Stimulated activated CD8-positive, alpha-beta memory T cell treated with anti-CD3 and anti-CD28 coated beads, Interleukin-4, amount 100 ng/mL, for 1 hour (primary cell): ENCODE data around the gene CASKIN1.
"Not testable (repeated sequence)": the region's sequence is repeated elsewhere in the genome, so short reads cannot be mapped to it uniquely, and the experiment has no call there.

ENCODE experiments used
- DNase-seq, 2 donors: peaks; one replicate each; pipeline ENCODE4 v3.0.0-alpha.2; 2020; ENCODE audit warnings: low read depth in 2 of 2, low spot score in 1 of 2

Gene CASKIN1

GRCh38 chr16:2211923-2212347, 15.5 kb upstream of the CASKIN1 start:
- DNase-seq = no peak

DNA sequence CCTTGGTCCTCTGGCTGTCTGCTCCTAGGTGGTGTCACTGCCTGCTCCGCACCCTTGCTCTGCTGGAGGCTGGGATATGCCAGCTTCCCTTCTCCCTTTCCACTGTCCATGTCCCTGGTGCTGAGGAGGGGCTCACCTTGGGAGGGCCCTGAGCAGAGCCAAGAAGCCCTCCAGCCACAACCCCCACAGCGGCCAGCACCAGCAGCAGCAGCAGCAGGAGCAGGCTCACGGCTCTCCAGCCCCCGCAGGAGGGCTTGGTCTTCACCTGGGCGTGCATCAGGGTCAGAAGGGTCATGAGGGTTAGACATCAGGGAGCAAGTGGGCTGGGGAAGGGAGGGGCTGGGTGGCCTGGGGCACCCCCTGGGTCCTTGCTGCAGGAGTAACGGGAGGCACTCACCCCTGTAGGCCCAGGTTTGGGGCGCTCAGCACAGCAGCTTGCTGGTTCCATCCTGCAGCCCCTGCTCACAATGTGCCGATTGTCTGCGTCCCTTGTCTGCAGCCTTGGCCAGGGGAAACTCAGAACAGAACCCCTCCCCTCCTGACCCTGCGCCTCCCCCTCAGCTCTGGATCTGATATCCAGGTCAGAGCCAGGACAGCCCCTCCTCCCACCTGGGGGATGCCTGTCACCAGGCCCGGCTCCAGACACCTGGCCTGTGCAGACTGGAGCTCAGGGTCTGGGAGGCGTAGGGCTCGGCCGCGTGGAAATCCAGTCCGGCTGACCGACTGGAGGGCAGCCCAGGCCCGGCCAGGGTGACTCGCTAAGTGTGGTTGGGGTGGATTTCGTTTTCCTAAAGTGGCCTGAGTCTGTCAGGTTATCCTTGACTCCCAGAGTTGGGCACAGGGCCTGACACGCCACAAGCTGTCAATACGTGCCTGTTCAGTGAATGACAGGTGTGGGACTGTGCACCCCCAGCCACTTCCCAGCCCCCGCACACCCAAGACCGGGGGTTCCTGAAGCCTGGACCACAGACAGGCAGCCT, 14.3 kb upstream of the CASKIN1 start, which contains the start of gene BRICD5:
BRICD5 (minus strand) TSS at position 478 of the 980 bp plus-strand sequence; CDS start at position 448, 30 bp downstream.
- no peak for DNase-seq

GRCh38 chr16:2210009-2210332, 13.6 kb upstream of the CASKIN1 start:
- no peak for DNase-seq

DNA sequence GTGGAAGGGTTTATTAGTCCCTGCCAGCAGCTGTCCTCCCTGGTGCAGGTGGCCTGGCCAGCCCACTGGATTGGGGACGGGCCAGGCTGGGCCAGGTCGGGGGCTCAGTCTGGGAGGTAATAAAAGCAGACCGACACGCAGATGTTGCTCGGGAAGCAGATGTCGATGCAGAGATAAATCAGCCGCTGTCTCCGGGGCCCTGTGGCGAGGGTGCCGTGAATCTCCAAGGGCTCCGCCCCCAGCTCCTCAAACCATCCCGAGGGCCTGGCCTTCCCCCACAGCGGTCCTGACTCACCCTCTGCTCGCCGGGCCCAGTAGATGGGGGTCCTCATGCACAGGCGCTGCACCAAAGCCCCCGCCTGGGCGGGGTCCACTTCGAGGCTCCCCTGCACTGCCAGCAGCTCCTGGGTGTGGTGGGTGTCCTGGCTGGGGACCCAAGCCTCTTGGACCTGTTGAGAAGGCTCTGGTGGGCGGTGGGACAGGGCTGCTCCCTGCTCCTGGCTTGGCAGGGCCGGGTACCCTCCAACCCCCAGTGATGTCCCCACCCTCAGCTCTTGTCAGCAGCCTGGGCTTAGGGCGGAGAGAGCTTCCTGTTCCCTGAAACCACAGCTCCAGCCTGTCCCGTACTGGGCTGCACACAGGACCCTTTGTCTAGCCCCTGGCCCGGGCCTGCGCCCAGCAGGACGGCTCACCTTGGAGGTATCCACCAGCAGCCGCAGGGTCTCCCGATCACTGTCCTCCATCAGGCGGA, 13.0 kb upstream of the CASKIN1 start:
- DNase-seq = no peak

DNA sequence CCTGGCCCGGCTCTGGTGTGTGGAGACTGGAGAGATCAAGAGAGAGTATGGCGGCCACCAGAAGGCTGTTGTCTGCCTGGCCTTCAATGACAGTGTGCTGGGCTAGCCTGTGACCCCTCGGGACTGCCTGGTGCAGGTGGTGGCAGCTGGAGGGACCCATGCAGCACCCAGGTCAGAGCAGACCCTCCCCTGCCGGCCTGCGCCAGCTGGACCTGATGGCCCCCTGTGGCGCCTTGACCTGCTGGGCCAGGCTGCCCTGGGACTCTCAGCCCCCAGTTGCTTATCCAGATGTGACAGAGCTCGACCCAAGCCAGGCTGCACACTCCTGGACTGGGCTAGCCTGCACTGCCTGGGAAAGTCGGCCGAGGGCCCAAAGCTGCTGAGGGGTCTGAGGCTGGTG, 12.4 kb upstream of the CASKIN1 start:
- DNase-seq = no peak

DNA sequence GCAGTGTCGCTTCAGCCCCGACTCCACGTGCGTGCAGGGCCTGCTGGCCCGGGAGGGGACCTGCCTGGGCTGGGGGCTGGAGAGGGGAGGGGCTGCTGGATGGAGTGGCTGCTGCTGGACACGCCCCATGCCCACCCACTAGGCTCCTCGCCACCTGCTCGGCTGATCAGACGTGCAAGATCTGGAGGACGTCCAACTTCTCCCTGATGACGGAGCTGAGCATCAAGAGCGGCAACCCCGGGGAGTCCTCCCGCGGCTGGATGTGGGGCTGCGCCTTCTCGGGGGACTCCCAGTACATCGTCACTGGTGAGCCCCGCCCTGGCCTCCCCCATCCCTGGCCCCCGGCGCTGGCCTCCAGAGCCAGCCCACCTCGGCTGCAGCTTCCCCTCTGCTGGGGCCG, 11.9 kb upstream of the CASKIN1 start:
- DNase-seq = no peak

GRCh38 chr16:2207872-2208271, 11.5 kb upstream of the CASKIN1 start:
- DNase-seq = no peak

DNA sequence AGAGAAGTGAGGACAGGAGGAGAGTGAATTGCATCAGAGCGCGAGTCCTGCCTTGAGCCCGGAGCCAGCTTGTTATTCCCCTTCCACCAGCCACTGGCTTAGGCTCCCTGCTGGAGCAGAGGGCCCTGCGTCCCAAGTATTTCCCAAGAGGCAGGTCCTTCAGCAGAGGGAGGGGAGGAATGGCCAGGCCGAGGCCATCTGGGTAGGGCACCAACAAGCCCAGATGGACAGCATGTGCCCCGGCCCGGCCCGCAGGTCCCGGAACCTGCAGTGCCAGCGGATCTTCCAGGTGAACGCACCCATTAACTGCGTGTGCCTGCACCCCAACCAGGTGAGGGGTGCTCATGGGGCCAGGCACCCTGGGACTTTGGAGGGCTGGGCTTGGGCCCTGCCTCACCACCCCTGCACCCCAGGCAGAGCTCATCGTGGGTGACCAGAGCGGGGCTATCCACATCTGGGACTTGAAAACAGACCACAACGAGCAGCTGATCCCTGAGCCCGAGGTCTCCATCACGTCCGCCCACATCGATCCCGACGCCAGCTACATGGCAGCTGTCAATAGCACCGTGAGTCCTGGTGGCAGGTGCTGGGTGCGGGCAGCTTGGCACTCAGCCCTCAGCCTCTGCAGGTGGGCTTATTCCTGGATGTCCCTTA, 10.5 kb upstream of the CASKIN1 start:
- DNase-seq = no peak

GRCh38 chr16:2206420-2206779, 10.0 kb upstream of the CASKIN1 start:
- DNase-seq = no peak

DNA sequence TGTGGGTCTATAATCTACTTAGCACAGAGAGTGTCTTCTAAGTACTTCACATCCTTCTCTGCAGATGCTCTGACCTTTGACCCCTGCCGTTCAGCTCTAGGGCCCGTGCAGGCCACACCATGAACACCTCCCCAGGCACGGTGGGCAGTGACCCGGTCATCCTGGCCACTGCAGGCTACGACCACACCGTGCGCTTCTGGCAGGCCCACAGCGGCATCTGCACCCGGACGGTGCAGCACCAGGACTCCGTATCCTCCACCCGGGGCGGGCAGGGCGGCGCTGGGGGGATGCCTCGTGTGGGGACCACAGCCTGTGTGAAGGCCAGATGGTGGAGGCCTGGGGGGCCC, 9.5 kb upstream of the CASKIN1 start:
- DNase-seq = no peak

DNA sequence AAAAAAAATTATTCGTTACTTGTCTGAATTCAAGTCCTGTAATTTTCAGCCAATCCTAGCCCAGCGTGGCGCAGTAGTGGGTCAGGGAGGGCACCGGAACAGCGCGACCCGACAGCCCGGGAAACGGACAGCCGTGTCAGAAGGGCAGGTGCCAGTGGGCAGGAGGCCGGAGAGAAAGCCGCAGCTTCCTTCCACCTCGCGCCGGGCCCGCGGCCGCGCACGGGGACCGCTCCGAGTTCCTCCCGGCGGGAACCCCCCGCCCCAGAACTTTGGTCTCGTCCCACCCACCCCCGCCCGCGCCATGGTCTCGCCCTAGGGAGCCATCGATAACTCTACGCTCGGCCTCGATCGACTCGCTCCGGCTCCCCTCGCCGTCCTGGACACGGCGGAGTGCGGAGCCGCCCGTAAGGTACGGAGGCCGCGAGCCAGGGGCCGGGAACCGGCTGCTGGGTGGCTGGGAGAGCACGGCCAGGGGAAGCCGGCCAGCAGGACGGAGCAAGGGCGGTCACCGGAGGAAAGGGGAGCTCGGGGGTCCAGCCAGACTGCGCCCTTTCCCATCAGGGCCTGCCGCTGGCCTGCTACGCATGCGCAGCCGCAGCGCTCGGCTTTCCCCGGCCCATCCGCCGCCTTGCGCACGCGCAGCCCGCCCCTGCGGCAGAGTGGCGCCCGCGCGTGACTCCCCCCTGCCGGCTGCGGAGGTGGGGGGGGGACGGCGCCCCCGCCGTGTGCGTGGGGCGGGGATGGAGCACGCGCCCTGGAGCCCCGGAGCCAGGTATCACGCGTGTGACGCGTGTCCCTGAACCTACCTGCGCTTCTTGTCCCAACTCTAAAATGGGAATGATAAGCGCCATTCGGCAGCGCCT, 8.9 kb upstream of the CASKIN1 start, which contains the start of gene MLST8:
MLST8 (plus strand) TSS at position 351 of the 863 bp plus-strand sequence. CDS start 632 bp downstream, outside the sequence.
- peak; percentile 71 to 82 for DNase-seq

DNA sequence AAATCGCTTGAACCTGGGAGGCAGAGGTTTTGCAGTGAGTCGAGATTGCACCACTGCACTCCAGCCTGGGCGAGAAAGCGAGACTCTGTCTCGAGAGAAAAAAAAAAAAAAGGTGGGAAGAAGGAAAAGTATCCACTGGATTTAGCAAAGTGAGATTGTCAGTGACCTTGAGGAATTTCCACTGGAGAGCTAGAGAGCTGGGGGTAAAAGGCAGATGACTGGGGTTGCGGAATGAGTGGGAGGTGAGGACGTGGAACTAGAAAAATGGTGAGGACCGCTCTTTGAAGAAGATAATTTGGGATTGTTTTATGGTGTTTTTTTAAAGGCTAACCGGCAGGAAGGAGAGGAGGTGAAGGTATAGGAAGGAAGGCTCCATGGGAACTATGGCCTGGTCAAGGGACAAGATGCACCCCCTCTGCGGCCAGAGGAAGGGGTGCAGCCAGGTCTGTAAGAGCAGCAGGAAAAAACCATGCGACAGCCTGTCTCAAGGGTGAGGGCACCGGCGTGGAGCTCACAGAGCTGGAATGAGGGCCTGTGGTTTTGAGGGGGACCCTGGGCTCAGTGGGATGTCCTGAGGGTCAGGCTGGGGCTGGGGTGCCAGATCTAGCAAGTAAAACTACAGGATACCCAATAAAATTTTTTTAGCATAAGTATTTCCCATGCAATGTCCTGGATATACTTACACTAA, 8.2 kb upstream of the CASKIN1 start:
- no peak for DNase-seq

DNA sequence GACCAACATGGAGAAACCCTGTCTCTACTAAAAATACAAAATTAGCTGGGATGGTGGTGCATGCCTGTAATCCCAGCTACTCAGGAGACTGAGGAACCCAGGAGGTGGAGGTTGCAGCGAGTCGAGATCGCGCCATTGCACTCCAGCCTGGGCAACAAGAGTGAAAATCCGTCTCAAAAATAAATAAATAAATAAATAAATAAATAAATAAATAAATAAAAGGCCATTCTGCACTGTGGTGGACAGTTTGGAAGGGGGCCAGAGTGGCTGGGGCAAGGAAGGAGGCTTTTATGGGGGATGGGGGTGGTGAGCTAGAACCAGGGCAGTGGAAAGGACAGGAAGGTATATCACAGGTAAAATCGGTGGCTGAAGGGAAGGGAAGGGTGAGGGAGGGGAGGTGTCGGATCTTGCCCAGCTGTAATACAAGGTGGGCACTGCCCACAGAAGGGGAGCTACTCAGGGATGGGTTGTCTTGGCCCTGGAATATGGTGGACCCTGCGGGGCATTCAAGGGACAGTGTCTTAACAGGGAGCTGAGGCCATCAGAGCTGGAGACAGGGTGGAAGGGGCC, 6.8 kb upstream of the CASKIN1 start:
- DNase-seq = not testable (repeated sequence)

DNA sequence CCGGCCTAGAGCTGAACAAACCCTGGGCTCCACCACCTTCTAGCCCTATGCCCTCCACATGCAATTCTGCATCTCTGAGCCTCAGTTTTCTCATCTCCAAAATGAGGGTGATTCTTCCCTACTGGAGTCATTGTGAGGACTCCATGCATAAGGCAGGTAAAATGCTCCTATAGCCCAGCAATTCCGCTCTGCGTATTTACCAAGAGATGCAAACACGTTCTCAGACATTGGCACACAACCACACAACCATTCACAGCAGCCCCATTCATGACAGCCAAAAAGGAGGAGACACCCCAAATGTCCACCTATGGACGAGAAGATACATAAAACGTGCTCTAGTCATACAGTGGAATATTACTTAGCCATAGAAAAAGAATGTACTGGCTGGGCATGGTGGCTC, 3.9 kb upstream of the CASKIN1 start:
- DNase-seq = no peak

- no peak for DNase-seq
Measured at GRCh38 chr16:2199621-2200139, 3.3 kb upstream of the CASKIN1 start.

- no peak for DNase-seq
Measured at GRCh38 chr16:2199095-2199494, 2.7 kb upstream of the CASKIN1 start.

- no peak for DNase-seq
Measured at GRCh38 chr16:2198283-2198682, 1.9 kb upstream of the CASKIN1 start.

- no peak for DNase-seq
Measured at GRCh38 chr16:2197765-2198164, 1.4 kb upstream of the CASKIN1 start.

- DNase-seq = no peak
Measured at GRCh38 chr16:2196981-2197511, 641 bp upstream of the CASKIN1 start.
